ENCODE data around the gene SRRD.
"Not testable (repeated sequence)": the region's sequence is repeated elsewhere in the genome, so short reads cannot be mapped to it uniquely, and the experiment has no call there.

The SRRD gene

GRCh38 chr22:26522592-26522991 is 38.9 kb downstream of the SRRD start:
- no peak for DNase-seq (ENCODE audit: low read depth)

GRCh38 chr22:26524870-26525269 is 41.2 kb downstream of the SRRD start:
- no peak for DNase-seq (ENCODE audit: low read depth)

GRCh38 chr22:26525946-26526564 is 42.4 kb downstream of the SRRD start:
- no peak for DNase-seq (ENCODE audit: low read depth)

GRCh38 chr22:26527167-26527566 is 43.5 kb downstream of the SRRD start:
- DNase-seq (ENCODE audit: low read depth), result no peak

GRCh38 chr22:26527574-26528465 is 44.1 kb downstream of the SRRD start:
- no peak for DNase-seq (ENCODE audit: low read depth)

- not testable (repeated sequence) for DNase-seq (ENCODE audit: low read depth)
Observed at GRCh38 chr22:26528518-26528917, 44.8 kb downstream of the SRRD start.

GRCh38 chr22:26529345-26529744 is 45.7 kb downstream of the SRRD start:
- no peak for DNase-seq (ENCODE audit: low read depth)

- no peak for DNase-seq (ENCODE audit: low read depth)
Observed at GRCh38 chr22:26534171-26534855, 50.6 kb downstream of the SRRD start.

GRCh38 chr22:26534874-26535602 is 51.4 kb downstream of the SRRD start:
- no peak for DNase-seq (ENCODE audit: low read depth)

- DNase-seq (ENCODE audit: low read depth), result no peak
Observed at GRCh38 chr22:26535603-26535908, 51.9 kb downstream of the SRRD start.

- DNase-seq (ENCODE audit: low read depth), result no peak
Observed at GRCh38 chr22:26536056-26536761, 52.5 kb downstream of the SRRD start.

GRCh38 chr22:26536762-26537134 is 53.1 kb downstream of the SRRD start:
- DNase-seq (ENCODE audit: low read depth), result no peak

GRCh38 chr22:26540119-26540518 is 56.4 kb downstream of the SRRD start:
- DNase-seq (ENCODE audit: low read depth), result no peak

GRCh38 chr22:26541167-26541819 is 57.6 kb downstream of the SRRD start:
- DNase-seq (ENCODE audit: low read depth), result no peak

- DNase-seq (ENCODE audit: low read depth), result no peak
Observed at GRCh38 chr22:26542831-26543230, 59.2 kb downstream of the SRRD start.

All from HS-5 (cell line).